NCI-H146 treated with DMSO at 0.1 percent for 48 hours (cell line): ENCODE data around the gene TANK.

ENCODE experiments used
- DNase-seq: peaks from one replicate; lab custom pipeline; 2025; ENCODE audit not compliant: unreplicated experiment; lab: John Stamatoyannopoulos, UW

TANK gene, protein sequence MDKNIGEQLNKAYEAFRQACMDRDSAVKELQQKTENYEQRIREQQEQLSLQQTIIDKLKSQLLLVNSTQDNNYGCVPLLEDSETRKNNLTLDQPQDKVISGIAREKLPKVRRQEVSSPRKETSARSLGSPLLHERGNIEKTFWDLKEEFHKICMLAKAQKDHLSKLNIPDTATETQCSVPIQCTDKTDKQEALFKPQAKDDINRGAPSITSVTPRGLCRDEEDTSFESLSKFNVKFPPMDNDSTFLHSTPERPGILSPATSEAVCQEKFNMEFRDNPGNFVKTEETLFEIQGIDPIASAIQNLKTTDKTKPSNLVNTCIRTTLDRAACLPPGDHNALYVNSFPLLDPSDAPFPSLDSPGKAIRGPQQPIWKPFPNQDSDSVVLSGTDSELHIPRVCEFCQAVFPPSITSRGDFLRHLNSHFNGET

GRCh38 chr2:161160226-161161073 is at the start of gene TANK:
TSS of gene TANK (plus strand) at chr2:161160428. CDS start at chr2:161179663, 19,235 bp downstream.
- peak; percentile 78 for DNase-seq

GRCh38 chr2:161111531-161111930 is 48.7 kb upstream of the TANK start:
- DNase-seq: no peak

DNA sequence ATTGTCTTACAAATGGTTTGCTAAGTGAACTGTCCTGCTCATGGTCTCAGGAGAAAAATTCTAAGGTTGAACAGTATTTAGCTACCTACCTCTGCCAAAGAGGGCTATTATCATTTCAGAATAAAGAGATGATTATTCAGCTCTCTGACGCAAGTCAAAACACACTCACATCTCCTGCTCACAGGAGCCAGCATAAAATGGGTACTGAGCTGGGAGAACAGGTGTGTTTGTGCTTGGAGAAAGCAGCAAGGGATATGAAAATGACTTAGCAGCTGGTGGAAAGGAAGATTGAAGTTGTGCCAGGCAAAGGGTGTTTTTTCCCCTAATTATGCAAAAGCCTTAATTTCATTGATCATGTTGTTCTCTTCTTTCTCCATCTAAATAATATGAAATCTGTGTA is 47.3 kb upstream of the TANK start:
- DNase-seq: no peak

- DNase-seq: no peak
Observed at GRCh38 chr2:161113693-161114575, 46.3 kb upstream of the TANK start.

GRCh38 chr2:161115205-161115604 is 45.0 kb upstream of the TANK start:
- no peak for DNase-seq

- DNase-seq: no peak
Observed at GRCh38 chr2:161115605-161116380, 44.4 kb upstream of the TANK start.

DNA sequence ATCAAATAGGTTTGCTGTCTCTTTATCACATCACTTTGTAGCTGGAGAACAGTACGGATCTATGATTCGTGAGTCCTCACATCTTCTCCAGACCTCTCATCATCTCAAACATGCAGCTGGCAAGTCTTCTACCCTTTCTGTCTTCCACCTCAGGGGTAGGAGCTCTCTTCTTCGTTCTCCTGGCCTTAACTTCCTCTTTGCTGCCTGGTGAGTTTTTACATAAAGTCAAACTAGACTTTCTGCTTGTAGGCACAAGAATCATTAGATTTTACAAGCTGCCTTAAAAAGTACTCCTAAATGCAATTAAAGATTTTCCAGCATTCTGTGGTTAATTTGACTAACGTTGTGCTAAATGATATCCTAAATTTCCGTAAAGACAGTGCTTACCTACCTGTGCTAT is 43.7 kb upstream of the TANK start:
- no peak for DNase-seq

GRCh38 chr2:161117506-161117905 is 42.7 kb upstream of the TANK start:
- DNase-seq: no peak

DNA sequence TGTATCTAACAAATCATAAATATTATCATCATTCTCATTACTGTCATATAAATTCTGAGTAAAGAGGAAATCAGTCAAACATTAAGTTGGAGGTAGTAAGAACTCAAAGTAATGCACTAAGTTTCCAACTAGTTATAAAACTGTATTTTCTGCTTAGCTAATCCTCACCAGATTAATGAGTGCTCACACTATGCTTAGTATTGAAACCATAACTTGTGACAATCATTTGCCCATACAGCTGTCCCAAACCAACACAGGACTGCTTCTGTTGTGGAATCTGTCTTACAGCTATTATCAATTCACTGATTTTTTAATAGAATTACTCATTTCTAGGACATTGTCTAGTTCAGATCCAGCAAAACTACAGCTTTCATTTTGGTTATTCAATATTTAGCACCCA is 41.5 kb upstream of the TANK start:
- no peak for DNase-seq

DNA sequence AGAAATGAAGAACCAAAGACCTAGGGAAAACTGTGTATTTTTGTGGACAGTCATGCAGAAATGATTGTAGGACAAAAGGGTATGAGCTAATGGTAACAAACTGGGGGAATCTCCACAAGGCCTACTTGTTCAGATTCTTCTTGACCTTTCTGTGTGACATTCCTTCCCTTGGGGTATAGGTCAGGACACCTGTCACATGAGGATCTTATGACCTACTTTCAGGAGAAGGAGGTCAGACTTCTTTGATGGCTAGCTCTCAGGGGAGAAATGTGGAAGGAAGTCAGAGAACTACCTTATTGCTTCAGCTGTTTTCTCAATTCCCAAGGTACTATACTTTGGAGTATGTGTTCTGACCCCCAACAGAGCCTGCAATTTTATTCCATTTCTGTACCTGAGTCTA is 40.7 kb upstream of the TANK start:
- no peak for DNase-seq

- no peak for DNase-seq
Observed at GRCh38 chr2:161120775-161121174, 39.5 kb upstream of the TANK start.

GRCh38 chr2:161121622-161122021 is 38.6 kb upstream of the TANK start:
- no peak for DNase-seq

DNA sequence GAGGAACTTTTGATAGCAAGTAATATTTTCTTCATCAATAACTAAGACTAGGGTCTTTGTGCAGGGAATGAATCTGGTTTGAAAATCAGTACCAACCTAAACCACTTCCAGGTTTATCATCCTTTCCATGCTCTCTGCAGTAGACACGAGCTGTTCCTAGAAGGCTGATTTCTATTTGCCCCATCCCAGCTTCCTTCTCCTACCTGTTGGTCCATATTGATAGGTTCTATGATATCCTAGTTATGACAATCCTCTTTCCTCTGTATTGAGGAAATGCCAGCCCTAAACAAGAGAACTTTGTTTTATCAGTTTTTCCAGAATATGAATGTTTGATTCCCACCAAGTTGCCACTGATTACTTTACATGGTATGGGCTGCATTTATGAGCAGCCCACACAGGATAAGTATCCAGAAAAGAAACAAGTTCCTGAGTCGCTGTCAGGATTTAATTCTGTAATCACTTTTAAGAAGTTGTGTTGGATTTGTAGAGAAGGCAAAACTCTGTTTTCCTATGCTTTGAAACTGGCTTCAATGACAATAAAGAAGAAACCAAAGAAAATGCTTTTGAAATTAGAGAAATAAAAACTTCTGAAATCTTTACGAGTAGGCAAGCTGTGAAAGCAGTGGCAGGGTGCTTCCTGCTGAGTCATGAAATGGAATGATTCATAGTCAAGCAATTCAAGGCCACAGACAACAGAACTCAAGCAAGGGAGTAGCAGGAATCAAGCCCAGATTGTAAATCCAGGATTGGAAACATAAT is 37.3 kb upstream of the TANK start:
- no peak for DNase-seq

DNA sequence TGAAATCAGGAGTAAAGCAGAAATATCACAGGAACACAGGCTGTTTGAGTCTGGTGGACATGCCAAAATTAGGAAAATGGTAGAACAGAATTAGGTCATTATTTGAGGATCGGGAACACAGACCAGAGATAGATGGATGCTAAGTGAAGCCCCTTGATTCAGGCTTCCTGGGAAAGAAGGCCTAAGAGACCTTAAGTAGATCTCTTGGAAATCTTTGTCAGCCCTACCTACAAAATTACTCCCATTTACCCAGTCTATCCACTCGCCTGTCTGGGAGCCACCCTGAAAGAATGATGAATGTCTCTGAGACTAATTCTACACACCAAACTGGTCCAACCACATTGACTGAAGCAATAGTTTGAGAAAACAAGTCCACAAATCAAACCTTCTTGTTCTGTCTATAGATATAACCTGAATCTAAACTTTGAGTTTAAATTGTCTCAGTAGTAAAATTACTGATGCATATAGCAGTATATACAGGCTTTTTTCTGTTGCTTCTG is 36.6 kb upstream of the TANK start:
- no peak for DNase-seq

GRCh38 chr2:161124201-161124600 is 36.0 kb upstream of the TANK start:
- no peak for DNase-seq

GRCh38 chr2:161128885-161129284 is 31.3 kb upstream of the TANK start:
- DNase-seq: no peak

DNA sequence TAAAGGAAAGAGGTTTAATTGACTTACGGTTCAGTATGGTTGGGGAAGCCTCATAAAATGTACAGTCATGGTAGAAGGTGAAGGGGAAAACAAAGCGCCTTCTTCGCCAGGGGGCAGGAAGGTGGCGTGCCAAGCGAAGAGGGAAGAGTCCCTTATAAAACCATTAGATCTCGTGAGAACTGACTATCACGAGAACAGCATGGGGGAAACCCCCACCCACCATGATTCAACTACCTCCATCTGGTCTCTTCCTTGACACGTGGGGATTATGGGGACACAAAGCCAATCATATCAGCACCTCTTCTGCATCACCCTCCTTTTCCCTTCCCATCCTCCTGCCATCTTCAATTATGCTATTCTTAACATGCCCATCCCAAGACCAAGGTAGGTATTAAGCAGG is 29.9 kb upstream of the TANK start:
- DNase-seq: no peak

DNA sequence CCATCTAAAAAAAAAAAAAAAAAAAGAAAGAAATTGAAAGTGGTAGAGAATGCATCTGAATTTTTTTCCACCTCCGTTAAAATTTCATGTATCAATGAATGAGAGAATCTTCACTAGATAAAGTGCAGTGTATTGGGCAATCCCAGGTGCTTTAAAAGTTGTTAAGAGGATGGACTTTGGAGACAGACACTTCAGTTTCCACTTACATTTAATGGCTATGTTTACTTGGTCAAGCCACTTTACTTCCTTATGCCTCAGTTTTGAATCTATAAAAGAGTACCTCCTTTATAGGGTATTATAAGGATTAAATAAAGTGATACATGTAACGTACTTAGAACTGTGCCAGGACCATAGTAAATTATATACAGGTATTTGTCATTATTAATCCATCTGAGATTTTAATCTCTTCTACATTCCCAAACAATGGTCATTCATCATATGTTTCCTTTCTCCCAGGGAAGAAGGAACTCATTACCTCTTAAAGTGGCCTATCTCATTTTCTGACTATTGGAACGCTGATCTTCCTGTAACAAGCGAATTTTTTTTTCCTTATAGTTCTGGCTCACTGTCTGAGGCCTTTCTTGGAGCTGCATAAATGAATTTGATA is 29.1 kb upstream of the TANK start:
- DNase-seq: no peak

- DNase-seq: no peak
Observed at GRCh38 chr2:161131804-161132203, 28.4 kb upstream of the TANK start.
